GM21786 (cell line): Measurements from ENCODE around the gene KRT1.

Experiments
- ATAC-seq: cut with Tn5 transposase; IDR thresholded peaks from one replicate; pipeline ENCODE4 v1.9.1; 2021; ENCODE audit not compliant: unreplicated experiment

The KRT1 gene

DNA sequence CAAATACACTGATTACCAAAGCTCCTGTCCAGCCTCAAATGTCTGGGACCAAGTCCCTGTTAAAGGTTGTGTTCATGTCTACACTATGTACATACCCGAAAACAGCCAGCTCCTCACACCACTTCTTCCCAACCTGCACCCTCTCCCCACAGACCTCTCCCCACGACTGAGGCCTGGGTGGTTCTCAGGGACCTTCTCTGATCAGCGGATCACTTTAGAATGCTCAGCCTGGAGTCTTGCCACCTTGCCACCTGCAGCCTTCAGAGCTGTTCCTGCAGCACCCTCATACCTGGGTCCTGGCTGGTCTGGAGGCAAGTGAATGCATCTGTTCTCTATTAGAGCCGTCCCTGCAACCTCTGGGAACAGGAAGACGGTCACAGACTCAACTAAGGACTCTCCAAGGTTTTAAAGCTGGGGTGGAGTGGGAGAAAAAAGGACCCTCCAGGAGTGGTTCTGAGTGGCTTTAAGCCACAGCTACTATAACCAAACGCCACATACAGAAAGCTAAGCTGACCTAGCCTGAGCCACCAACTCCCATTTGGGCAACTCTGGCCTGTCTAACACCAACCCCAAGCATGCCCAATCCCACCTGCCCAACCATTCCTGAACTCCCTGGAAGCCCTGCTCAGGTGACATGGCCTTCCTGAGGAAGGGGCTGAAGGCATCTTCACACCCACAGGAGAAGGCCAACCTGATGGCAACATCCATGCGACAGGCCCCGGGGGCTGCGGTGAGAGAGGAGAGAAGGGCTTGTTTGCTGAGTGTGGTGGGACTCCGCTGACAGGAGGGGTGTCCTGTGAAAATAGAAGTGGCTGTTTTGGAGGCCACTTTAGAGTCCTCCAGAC, 36.8 kb downstream of the KRT1 start:
- no peak for ATAC-seq

GRCh38 chr12:52641468-52641867, 38.7 kb downstream of the KRT1 start:
- no peak for ATAC-seq

GRCh38 chr12:52637299-52637698, 42.9 kb downstream of the KRT1 start:
- no peak for ATAC-seq

GRCh38 chr12:52636592-52637258, 43.5 kb downstream of the KRT1 start:
- ATAC-seq, result no peak

DNA sequence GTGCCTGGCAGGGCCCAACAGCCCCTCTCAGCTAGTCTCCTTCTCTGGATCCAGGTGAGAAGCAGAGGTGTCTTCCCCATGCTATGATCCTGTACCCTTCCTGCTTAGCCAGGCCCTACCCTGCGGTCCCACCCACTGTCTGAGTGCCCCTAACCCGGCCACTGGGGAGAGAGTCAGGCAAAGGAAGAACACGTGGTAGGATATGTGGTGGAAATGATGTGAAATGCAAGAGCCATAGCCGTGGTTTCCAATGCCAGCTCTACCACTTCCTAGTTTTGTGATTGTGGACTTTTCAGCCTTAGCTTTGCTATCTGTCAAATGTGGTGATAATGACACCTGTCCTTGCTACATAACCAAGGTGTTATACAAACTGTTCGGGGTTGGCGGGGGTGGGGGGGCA, 44.0 kb downstream of the KRT1 start:
- no peak for ATAC-seq

DNA sequence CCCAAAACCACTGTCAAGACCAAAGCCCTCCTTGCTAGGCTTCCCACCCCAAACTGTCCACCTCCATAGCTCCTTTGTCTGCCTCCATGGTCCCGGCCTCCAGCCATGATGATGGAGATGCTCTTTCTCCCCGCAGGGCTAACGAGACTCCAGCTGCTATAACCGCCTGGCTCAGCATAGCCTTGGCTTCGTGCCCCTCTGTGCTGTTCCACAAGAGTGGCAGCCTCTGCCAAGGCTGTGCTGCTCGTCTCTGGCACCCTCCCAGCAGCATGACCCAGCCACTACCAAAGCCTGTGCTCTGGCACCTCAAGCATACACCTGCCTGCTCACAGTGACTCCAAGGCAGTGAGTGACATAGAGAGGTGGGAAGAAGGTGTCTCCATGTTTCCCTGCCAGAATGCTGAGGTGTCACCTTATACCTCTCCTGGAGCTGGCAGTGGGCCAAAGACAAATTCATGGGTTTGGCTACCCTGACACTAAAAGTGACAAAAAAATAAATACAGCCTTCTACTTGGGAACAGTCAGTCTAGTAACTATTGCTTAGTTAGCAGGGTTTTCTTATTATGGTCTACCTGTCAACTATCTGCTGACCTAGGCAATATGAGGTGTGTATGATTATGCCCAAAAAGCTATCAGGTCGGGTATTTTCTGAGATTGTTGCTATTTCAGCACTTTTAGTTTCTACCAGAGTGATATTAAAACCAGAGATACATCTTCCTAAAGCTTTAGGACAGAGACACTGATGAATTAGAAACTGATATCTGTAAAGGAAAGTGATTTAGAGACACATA, 45.7 kb downstream of the KRT1 start:
- ATAC-seq, result no peak

- no peak for ATAC-seq
These were observed 46.8 kb downstream of the KRT1 start for GRCh38 chr12:52633383-52633782.

DNA sequence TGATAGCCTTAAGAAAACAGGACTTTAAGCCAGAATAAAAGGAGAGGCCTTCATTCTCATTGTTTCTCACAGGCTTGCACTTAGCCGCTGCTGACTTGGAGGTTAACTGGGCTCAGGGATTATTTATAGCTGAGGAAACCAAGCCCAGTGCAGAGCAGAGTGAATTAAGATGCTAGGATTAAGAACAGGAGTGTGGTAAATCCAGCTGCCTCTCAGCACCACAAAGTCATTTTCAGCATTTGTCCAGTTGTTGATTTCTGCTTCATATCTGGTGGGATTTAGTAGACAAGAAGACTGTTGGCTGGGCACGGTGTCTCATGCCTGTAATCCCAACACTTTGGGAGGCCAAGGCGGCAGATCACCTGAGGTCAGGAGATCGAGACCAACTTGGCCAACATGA, 47.6 kb downstream of the KRT1 start:
- ATAC-seq, result no peak

DNA sequence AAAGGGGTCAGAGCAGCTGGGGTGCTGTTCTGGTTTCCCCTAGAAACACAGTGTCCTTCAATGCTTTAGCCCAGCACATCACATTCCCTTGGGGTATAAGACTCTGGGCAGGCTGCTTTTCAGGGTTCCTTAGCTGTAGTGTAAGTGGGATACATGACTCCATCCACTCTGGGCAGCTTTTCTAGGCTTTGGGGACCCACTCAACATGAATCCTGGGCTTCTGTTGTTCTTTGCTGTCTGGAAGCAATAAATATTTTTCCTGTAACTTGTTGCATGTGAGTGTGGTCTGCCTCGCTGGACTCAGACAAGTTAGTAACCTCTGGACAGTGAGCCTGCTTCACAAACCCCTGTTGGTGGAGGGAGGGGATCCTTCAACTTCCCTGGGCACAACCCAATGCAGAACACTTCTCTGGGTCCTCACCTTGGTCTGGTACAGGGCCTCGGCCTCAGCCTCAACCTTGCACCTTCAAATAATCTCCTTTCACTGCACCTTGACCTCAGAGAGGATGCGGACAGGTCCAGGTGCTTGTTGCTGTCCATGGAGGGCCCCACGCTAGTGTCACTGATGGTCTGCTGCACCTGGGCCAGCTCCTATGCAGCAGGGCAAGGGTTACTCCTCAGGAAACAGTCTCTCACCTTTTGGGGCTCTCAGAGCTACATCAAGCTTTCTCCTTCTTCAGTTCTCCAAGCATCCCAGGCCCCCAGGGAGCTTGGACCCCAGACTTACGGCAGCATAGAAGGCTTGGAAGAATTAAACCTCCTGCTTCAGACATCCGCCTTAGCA, 48.3 kb downstream of the KRT1 start:
- no peak for ATAC-seq

DNA sequence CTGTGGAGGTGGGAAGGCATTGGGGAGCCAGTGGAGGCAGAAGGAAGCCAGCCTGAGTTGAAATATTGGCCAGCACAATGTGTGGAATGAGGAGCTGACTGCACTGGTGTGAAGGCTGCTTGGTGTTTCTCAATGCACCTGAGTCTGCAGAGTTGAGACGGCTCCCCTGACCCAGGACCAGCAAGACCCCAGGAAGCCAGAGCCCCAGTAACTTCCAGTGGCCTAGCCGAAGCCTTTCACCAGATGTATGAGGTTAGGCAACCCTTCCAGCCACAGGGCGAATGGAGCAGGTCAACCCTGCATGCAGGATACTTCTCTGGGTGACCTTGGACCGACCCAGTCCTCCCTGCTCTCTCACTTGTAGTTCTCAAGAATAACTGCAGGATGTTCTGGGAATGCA, 48.9 kb downstream of the KRT1 start:
- no peak for ATAC-seq

DNA sequence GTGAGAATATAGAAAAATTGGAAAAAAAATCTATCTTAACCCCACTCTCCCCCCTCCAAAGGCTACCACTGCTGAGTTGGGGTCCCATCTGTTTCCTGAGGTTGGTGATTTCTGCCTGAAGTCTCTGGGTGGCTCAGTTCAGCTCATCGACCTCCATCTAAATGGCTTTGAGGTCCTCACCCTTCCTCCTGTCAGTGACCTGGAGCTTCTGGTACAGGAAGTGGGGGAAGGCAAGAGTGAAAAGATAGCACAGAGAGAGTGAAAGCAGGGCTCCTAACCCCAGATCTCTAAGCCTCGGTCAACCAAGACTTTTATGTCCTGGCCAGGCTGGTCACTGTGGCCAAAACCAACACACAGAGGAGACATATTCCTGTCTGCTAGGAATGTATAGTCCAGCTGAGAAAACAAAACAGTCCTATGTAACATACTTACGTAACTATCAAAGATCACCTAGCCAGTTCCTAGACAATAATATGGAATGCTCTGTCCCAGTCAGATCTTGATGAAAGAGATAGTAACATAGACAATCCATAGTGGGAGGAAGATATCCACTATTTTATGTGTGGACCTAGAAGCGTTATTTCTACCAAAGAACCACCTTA, 49.5 kb downstream of the KRT1 start:
- ATAC-seq, result no peak

- ATAC-seq, result no peak
These were observed 50.2 kb downstream of the KRT1 start for GRCh38 chr12:52630008-52630500.

GRCh38 chr12:52629281-52630007, 50.8 kb downstream of the KRT1 start:
- ATAC-seq, result no peak

DNA sequence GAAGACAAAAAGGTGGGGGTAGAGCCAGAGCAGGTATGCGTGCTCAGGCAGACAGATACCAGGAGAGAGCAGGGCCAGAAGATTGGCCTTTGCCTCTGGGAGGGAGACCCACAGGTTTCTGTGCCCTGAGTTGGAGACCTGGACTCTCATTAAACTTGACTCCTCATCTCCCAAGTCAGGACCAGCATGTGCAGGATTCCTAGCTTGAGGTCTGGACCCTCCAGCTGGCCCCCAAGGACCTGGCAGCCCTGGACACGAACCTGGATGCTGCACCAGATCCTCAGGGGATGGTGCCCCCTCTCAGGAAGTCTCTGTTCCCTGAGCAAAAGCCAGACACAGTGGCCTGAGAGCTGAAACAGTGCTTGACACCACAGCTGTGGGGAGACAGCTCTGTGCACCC, 51.4 kb downstream of the KRT1 start:
- ATAC-seq, result no peak

DNA sequence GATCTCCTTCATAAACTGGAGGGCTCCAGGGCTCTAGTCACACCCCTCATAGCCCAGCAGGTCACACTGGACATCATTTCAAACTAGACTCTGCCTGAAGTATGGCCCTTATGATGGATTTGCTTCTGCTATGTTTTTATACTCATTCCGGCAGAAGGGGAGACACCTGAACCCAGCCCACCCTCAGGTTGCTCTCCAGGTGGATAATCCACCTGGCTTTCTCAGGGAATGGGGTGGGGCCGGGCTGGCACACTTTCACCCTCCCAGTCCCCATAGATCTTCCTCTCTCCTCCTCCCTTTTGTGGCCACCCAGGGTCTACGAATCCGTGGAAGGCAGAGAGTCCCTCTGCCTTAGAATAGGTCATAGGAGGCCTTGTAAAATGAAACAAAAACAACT, 52.1 kb downstream of the KRT1 start:
- no peak for ATAC-seq

- ATAC-seq, result no peak
These were observed 52.7 kb downstream of the KRT1 start for GRCh38 chr12:52627395-52628110.
